WTC11 (cell line): Measurements from ENCODE around the gene TRPC1. TPM values are rescaled to one million over a fixed set of nuclear protein-coding genes. Genes with fewer than 3 reads are reported as not detected.
A peak's percentile ranks its signal among the peaks of the same experiment; 100 is the strongest.

Experiments
- ATAC-seq: fragments of 200-7000 bp; cut with Tn5 transposase; 2 replicates; pipeline ENCODE4 v1.10.0; 2021; ENCODE audit warnings: mild to moderate bottlenecking, moderate library complexity
- CTCF ChIA-PET: fragments of 300-600 bp; sonication (Branson Sonifier 250); formaldehyde crosslinking; loops from one replicate; lab custom pipeline; 2021; ENCODE audit warnings: antibody characterized with exemption; lab: Charles Lee
- POLR2A ChIA-PET: fragments of 350-600 bp; sonication (Branson Sonifier 250); formaldehyde crosslinking; loops from one replicate; lab custom pipeline; 2021; ENCODE audit warnings: antibody characterized with exemption; lab: Charles Lee
- DNase-seq: peaks from one replicate; pipeline ENCODE4 v3.0.0; 2021; ENCODE audit warnings: low spot score
- H3K27ac Mint-ChIP-seq: 2 replicates; pipeline ENCODE4 v1.8.0; 2021; ENCODE audit warnings: mixed read lengths
- H3K27me3 Mint-ChIP-seq: 2 replicates; pipeline ENCODE4 v1.8.0; 2021; ENCODE audit warnings: low read depth, mild to moderate bottlenecking, moderate library complexity, mixed read lengths
- H3K36me3 Mint-ChIP-seq: 2 replicates; pipeline ENCODE4 v1.8.0; 2021; ENCODE audit warnings: mixed read lengths
- H3K4me1 Mint-ChIP-seq: 2 replicates; pipeline ENCODE4 v1.8.0; 2022; ENCODE audit warnings: mixed read lengths
- H3K4me3 Mint-ChIP-seq: 2 replicates; pipeline ENCODE4 v1.8.0; 2021; ENCODE audit warnings: mild to moderate bottlenecking, moderate library complexity, mixed read lengths
- H3K9me3 Mint-ChIP-seq: 2 replicates; pipeline ENCODE4 v1.8.0; 2021; ENCODE audit warnings: mixed read lengths
- AFF4 ChIP-seq: sonication (generic); formaldehyde crosslinking; IDR thresholded peaks from 2 replicates; pipeline ENCODE4 v1.8.1; 2023; ENCODE audit warnings: mild to moderate bottlenecking, missing genetic modification reagents, borderline replicate concordance
- CBFB ChIP-seq: sonication (generic); formaldehyde crosslinking; IDR thresholded peaks from 2 replicates; pipeline ENCODE4 v1.8.1; 2022; ENCODE audit warnings: mild to moderate bottlenecking, low read depth, missing genetic modification reagents
- CREB1 ChIP-seq: sonication (generic); formaldehyde crosslinking; IDR thresholded peaks from 2 replicates; pipeline ENCODE4 v1.8.0; 2023; ENCODE audit warnings: mild to moderate bottlenecking, missing genetic modification reagents
- CREM ChIP-seq: sonication (generic); formaldehyde crosslinking; IDR thresholded peaks from 2 replicates; pipeline ENCODE4 v1.8.1; 2022; ENCODE audit warnings: mild to moderate bottlenecking, missing genetic modification reagents, moderate library complexity
- ERG ChIP-seq: fragments of 250-450 bp; sonication (Bioruptor Pico); IDR thresholded peaks from 2 replicates; pipeline ENCODE4 v1.8.0; 2021; ENCODE audit warnings: mild to moderate bottlenecking
- NFE2L1 ChIP-seq: sonication (generic); formaldehyde crosslinking; IDR thresholded peaks from 2 replicates; pipeline ENCODE4 v1.8.1; 2023; ENCODE audit warnings: missing genetic modification reagents
- NFYB ChIP-seq: sonication (generic); formaldehyde crosslinking; conservative IDR thresholded peaks from 2 replicates; pipeline ENCODE4 v1.8.0; 2022; ENCODE audit warnings: low read depth, missing genetic modification reagents
- RELA ChIP-seq: sonication (generic); formaldehyde crosslinking; IDR thresholded peaks from 2 replicates; pipeline ENCODE4 v1.8.1; 2022; ENCODE audit warnings: missing genetic modification reagents, mild to moderate bottlenecking, borderline replicate concordance
- RORB ChIP-seq: fragments of 250-450 bp; sonication (Bioruptor Pico); IDR thresholded peaks from 2 replicates; pipeline ENCODE4 v1.9.0; 2021; ENCODE audit warnings: mild to moderate bottlenecking
- TEAD1 ChIP-seq: sonication (generic); formaldehyde crosslinking; IDR thresholded peaks from 2 replicates; pipeline ENCODE4 v1.8.0; 2022; ENCODE audit warnings: mild to moderate bottlenecking, missing genetic modification reagents
- TEAD4 ChIP-seq: sonication (generic); formaldehyde crosslinking; IDR thresholded peaks from 2 replicates; pipeline ENCODE4 v1.8.0; 2022; ENCODE audit warnings: mild to moderate bottlenecking, missing genetic modification reagents
- USF1 ChIP-seq: sonication (generic); formaldehyde crosslinking; IDR thresholded peaks from 2 replicates; pipeline ENCODE4 v1.8.0; 2022; ENCODE audit warnings: mild to moderate bottlenecking, missing genetic modification reagents
- ZNF416 ChIP-seq: fragments of 250-450 bp; sonication (Bioruptor Pico); IDR thresholded peaks from 2 replicates; pipeline ENCODE4 v1.9.0; 2021; ENCODE audit warnings: mild to moderate bottlenecking, inconsistent platforms
- ZNF425 ChIP-seq: fragments of 250-450 bp; sonication (Bioruptor Pico); conservative IDR thresholded peaks from 2 replicates; pipeline ENCODE4 v1.9.0; 2021; ENCODE audit warnings: mild to moderate bottlenecking
- total RNA-seq: library from RNA; stranded (reverse); gene quantifications from 3 replicates; pipeline ENCODE4 v1.2.3, GENCODE V29; 2021
- TF ChIP-seq, protein P1 (sequence below): fragments of 250-450 bp; sonication (Bioruptor Pico); IDR thresholded peaks from 2 replicates; pipeline ENCODE4 v1.9.0; 2021; ENCODE audit warnings: mild to moderate bottlenecking
- TF ChIP-seq, protein P2 (sequence below): sonication (generic); formaldehyde crosslinking; IDR thresholded peaks from 2 replicates; pipeline ENCODE4 v1.8.1; 2022; ENCODE audit warnings: low read depth, mild to moderate bottlenecking, moderate library complexity, missing genetic modification reagents, borderline replicate concordance
- TF ChIP-seq, protein P3 (sequence below): sonication (generic); formaldehyde crosslinking; IDR thresholded peaks from 2 replicates; pipeline ENCODE4 v1.8.1; 2022; ENCODE audit warnings: missing genetic modification reagents, borderline replicate concordance
- TF ChIP-seq, protein P4 (sequence below): sonication (generic); formaldehyde crosslinking; IDR thresholded peaks from 2 replicates; pipeline ENCODE4 v1.8.0; 2022; ENCODE audit warnings: mild to moderate bottlenecking, missing genetic modification reagents
- TF ChIP-seq, protein P5 (sequence below): sonication (generic); formaldehyde crosslinking; IDR thresholded peaks from 2 replicates; pipeline ENCODE4 v1.8.1; 2022; ENCODE audit warnings: mild to moderate bottlenecking, moderate library complexity, missing genetic modification reagents
- TF ChIP-seq, protein P6 (sequence below): sonication (generic); formaldehyde crosslinking; IDR thresholded peaks from 2 replicates; pipeline ENCODE4 v1.8.1; 2022; ENCODE audit warnings: mild to moderate bottlenecking, missing genetic modification reagents, moderate library complexity, borderline replicate concordance

TRPC1 gene
- total RNA-seq, 1 experiment from 2014 or later: 13.8 TPM

GRCh38 chr3:142725357-142725739, 1.5 kb downstream of the TRPC1 start:
- H3K27ac Mint-ChIP-seq: peak overlapping the region; percentile 94
- H3K9me3 Mint-ChIP-seq: peaks cover 10% of the 10 kb centered on the region
- H3K4me1 Mint-ChIP-seq: peaks cover 28% of the 10 kb centered on the region
- ChIA-PET CTCF (interaction anchor here (1.3 kb wide), 1 partner anchor 138 kb away, joined by 3 read pairs; no protein-coding TSS in a partner anchor), POLR2A (no interaction called here)
- no peaks in the 10 kb centered on the region for H3K36me3 Mint-ChIP-seq
- H3K27me3 Mint-ChIP-seq: peaks cover 4% of the 10 kb centered on the region; the same call in 1 of the 2 replicates
- TF ChIP-seq, protein P1, sequence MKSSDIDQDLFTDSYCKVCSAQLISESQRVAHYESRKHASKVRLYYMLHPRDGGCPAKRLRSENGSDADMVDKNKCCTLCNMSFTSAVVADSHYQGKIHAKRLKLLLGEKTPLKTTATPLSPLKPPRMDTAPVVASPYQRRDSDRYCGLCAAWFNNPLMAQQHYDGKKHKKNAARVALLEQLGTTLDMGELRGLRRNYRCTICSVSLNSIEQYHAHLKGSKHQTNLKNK (CRISPR knock-in tag): no peak
- TF ChIP-seq, protein P2, sequence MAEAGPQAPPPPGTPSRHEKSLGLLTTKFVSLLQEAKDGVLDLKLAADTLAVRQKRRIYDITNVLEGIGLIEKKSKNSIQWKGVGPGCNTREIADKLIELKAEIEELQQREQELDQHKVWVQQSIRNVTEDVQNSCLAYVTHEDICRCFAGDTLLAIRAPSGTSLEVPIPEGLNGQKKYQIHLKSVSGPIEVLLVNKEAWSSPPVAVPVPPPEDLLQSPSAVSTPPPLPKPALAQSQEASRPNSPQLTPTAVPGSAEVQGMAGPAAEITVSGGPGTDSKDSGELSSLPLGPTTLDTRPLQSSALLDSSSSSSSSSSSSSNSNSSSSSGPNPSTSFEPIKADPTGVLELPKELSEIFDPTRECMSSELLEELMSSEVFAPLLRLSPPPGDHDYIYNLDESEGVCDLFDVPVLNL (CRISPR knock-in tag): no peak
- no peak for TF ChIP-seq CREM (CRISPR knock-in tag)
- TF ChIP-seq TEAD4 (CRISPR knock-in tag): no peak
- no peak for TF ChIP-seq AFF4 (CRISPR knock-in tag)
- no peak for TF ChIP-seq CREB1 (CRISPR knock-in tag)
- TF ChIP-seq NFYB (CRISPR knock-in tag): no peak
- no peak for TF ChIP-seq ZNF425 (CRISPR knock-in tag)
- DNase-seq (no peak), ATAC-seq (no peak)
- peak overlapping the region; percentile 90 for H3K4me3 Mint-ChIP-seq

GRCh38 chr3:142726017-142726416, 2.2 kb downstream of the TRPC1 start:
- peaks cover 3% of the 10 kb centered on the region; the same call in 1 of the 2 replicates for H3K27me3 Mint-ChIP-seq
- DNase-seq (no peak), ATAC-seq (no peak)
- no peak overlapping the region for H3K27ac Mint-ChIP-seq
- peaks cover 10% of the 10 kb centered on the region for H3K9me3 Mint-ChIP-seq
- ChIA-PET POLR2A (no interaction called here), CTCF (no interaction called here)
- peak overlapping the region; percentile 90 for H3K4me3 Mint-ChIP-seq
- H3K36me3 Mint-ChIP-seq: peaks cover 6% of the 10 kb centered on the region; the same call in 1 of the 2 replicates
- peaks cover 25% of the 10 kb centered on the region for H3K4me1 Mint-ChIP-seq
- no peak for TF ChIP-seq ZNF416 (CRISPR knock-in tag)
- TF ChIP-seq, protein P3, sequence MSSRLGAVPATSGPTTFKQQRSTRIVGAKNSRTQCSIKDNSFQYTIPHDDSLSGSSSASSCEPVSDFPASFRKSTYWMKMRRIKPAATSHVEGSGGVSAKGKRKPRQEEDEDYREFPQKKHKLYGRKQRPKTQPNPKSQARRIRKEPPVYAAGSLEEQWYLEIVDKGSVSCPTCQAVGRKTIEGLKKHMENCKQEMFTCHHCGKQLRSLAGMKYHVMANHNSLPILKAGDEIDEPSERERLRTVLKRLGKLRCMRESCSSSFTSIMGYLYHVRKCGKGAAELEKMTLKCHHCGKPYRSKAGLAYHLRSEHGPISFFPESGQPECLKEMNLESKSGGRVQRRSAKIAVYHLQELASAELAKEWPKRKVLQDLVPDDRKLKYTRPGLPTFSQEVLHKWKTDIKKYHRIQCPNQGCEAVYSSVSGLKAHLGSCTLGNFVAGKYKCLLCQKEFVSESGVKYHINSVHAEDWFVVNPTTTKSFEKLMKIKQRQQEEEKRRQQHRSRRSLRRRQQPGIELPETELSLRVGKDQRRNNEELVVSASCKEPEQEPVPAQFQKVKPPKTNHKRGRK (CRISPR knock-in tag): no peak
- no peak for TF ChIP-seq USF1 (CRISPR knock-in tag)
- no peak for TF ChIP-seq NFE2L1 (CRISPR knock-in tag)
- no peak for TF ChIP-seq CBFB (CRISPR knock-in tag)
- TF ChIP-seq, protein P4, sequence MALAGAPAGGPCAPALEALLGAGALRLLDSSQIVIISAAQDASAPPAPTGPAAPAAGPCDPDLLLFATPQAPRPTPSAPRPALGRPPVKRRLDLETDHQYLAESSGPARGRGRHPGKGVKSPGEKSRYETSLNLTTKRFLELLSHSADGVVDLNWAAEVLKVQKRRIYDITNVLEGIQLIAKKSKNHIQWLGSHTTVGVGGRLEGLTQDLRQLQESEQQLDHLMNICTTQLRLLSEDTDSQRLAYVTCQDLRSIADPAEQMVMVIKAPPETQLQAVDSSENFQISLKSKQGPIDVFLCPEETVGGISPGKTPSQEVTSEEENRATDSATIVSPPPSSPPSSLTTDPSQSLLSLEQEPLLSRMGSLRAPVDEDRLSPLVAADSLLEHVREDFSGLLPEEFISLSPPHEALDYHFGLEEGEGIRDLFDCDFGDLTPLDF (CRISPR knock-in tag): no peak
- TF ChIP-seq, protein P5, sequence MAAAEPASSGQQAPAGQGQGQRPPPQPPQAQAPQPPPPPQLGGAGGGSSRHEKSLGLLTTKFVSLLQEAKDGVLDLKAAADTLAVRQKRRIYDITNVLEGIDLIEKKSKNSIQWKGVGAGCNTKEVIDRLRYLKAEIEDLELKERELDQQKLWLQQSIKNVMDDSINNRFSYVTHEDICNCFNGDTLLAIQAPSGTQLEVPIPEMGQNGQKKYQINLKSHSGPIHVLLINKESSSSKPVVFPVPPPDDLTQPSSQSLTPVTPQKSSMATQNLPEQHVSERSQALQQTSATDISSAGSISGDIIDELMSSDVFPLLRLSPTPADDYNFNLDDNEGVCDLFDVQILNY (CRISPR knock-in tag): no peak
- no peak for TF ChIP-seq ERG (CRISPR knock-in tag)
- TF ChIP-seq RELA: no peak
- no peak for TF ChIP-seq TEAD1 (CRISPR knock-in tag)
- TF ChIP-seq RORB (CRISPR knock-in tag): no peak
- TF ChIP-seq, protein P6, sequence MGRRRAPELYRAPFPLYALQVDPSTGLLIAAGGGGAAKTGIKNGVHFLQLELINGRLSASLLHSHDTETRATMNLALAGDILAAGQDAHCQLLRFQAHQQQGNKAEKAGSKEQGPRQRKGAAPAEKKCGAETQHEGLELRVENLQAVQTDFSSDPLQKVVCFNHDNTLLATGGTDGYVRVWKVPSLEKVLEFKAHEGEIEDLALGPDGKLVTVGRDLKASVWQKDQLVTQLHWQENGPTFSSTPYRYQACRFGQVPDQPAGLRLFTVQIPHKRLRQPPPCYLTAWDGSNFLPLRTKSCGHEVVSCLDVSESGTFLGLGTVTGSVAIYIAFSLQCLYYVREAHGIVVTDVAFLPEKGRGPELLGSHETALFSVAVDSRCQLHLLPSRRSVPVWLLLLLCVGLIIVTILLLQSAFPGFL (CRISPR knock-in tag): no peak
